GM21381 (cell line): ENCODE data around the gene EPHB3.
"Not testable (repeated sequence)": the region's sequence is repeated elsewhere in the genome, so short reads cannot be mapped to it uniquely, and the experiment has no call there.

Source experiments
- ATAC-seq: cut with Tn5 transposase; IDR thresholded peaks from one replicate; pipeline ENCODE4 v1.9.1; 2021; ENCODE audit warnings: mild to moderate bottlenecking, moderate library complexity; ENCODE audit not compliant: unreplicated experiment

EPHB3 gene

GRCh38 chr3:184597829-184598573 is 36.4 kb downstream of the EPHB3 start:
- no peak for ATAC-seq

DNA sequence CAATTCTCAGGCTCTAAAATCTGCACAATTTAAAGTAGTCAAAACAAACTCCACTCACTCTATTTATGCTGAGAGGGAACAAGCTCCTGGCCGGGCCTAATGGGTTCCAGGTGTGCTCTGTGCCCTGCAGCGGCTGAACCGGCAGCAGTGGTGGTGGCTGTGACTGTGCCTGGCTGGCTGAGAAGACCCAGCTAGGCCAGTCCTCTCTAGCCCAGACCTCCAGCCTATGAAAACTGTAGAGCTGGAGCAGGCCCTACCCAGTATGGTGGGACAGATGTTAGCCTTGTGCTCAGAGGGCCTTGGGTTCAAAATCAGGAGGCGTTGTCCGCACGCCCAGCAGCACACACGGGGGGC is 37.0 kb downstream of the EPHB3 start:
- ATAC-seq, result no peak

GRCh38 chr3:184599143-184599542 is 37.6 kb downstream of the EPHB3 start:
- no peak for ATAC-seq

- ATAC-seq, result no peak
These were observed 39.2 kb downstream of the EPHB3 start for GRCh38 chr3:184600685-184601377.

DNA sequence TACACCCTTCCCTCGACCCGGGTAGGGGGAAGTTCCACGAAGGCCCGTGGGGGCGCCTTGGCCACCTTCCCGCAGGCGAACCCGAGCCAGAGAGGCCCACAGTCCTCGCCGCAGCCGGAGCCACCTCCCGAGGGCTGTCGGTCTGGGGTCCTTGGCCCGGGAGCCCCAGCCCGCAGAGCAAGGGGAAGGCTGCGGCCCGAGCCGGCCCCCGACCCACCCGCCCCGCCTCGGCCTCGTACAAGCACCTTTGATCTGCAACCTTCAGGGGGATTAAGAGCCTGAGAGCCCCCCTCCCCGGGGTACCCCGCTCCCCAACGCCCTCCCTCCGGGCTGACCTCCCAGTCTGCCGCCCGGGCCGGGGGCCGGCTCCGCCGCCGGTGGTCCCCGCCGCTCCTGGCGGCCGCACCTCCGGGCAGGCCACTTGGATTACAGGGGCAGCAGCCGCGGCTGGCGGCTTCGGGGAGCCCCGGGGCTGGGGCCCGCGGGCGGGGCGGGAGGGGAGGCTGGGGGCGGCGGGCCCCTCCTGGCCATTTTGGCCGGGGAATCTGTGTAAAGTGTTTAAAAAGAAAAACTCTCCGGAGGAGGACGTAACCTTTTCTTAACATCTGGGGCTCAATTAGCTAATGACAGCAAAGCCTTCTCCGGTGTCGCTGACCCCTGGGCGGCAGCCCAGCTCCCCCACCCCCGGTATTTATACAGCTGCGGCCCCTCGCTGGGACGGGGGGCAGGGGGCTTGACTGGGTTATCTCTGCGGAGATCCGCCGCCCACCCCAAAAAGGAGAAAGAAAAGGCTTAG is 40.2 kb downstream of the EPHB3 start:
- no peak for ATAC-seq

GRCh38 chr3:184602372-184603150 is 41.0 kb downstream of the EPHB3 start:
- ATAC-seq, result no peak

- no peak for ATAC-seq
These were observed 41.8 kb downstream of the EPHB3 start for GRCh38 chr3:184603151-184604030.

DNA sequence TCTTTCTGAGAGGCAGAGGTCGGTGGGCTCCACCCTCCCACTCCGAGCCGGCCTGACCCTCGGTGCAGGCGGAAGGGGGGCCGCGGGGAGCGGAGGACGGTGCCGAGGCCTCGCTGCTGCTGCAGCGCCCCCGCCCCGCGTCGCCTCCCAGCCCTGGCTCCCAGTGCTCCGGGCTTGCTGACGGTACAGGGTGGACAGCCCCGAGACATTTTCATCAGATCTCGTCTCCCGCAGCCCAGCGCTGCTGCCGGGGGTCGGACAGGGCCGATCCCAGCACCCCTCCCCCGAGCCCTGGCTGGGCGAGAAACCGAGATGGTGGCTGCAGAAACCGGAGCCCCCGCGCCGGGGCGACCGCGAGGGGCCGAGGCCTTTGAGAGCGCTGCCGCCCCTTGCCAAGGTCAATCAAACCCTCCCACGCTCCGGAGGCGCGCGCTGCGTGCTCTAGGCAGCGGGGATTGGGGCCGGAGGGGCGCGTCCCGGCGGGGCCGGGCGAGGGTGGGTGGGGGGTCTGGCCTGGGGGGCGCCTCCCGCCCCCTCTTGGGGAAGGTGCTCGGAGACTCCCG is 42.5 kb downstream of the EPHB3 start:
- no peak for ATAC-seq

DNA sequence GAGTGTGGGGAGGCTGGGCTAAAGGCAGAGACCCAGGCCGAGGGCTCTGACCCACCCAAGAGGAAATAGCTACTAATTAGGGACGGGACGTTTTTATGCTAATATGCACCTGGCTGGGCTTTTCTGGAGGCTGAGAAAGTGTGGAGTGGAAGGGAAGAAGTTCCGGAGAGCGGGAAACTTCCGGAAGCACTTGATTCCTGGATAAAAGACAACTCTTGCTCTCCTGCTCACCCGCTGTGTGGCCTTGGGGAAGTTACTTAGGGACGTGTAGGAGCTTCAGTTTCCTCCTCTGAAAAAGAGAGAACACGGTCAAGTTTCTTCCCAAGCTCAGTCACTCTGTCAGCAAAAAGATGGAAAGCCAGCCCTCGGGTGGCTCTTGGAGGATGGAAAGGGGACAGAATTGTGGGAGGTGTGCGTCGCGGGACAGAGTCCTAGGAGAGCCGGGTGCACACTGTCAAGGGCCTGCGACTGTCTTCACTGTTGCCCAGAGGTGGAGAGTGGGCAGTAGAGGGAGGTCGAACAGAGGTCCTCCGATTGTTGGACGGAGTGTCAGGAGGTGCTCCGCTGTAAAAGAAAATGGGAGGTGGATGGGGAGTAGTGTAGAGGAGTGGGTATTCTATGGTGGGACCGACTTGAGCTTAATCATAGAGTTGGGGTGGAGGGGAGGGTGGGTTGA is 43.2 kb downstream of the EPHB3 start:
- no peak for ATAC-seq

- no peak for ATAC-seq
These were observed 46.6 kb downstream of the EPHB3 start for GRCh38 chr3:184608209-184608608.

GRCh38 chr3:184609476-184610244 is 48.1 kb downstream of the EPHB3 start:
- ATAC-seq, result no peak

- no peak for ATAC-seq
These were observed 48.8 kb downstream of the EPHB3 start for GRCh38 chr3:184610245-184610871.

DNA sequence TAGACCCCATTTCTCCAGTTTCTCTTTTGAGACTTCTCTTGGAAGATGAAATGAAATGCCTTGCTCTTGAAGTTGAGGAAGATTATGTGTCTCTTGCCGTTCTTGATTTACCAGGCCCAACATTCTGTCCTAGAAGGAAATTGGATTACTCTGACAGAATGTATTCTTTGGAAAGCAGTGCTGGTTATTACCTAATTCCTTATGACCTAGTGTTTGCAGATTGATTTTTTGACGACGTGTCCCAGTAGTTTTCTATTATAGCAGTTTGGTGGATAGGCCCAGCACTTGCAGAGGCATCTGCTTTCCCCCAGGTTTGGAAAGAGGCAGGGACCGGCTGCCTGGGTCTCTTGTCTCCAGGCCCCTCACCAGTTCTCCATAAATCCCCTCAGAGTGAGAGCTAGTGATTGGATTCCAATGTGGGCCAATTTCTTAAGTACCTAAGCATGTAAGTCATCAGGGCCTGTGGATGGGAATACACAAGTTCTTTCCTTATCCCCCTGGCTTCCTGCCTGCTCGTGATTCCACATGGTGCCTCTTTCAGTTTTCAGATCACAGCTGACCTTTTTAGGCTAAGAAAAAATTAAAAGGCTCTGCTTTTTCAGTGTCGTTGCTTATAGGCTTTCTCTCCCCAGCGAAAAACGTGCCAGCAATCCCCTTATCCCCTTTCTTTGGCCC is 50.2 kb downstream of the EPHB3 start:
- no peak for ATAC-seq

DNA sequence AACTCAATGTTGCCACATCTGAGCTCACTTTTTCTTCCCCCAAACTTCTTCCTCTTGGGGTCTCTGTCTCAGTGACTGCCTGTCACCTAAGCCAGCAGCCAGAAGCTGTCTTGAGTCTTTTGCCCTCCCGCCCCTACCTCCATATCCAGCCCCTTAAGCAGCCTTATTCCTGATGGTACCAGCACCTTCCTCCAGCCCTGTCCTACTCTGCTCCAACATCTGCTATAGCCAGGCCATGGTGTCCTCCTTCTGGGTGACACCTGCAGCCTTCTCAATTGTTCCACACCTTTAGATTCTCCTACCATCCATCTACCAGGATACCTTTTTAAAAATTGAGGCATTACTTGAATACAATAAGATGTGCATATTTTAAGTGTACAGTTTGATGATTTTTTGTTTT is 53.8 kb downstream of the EPHB3 start:
- no peak for ATAC-seq

GRCh38 chr3:184616436-184616835 is 54.9 kb downstream of the EPHB3 start:
- no peak for ATAC-seq

DNA sequence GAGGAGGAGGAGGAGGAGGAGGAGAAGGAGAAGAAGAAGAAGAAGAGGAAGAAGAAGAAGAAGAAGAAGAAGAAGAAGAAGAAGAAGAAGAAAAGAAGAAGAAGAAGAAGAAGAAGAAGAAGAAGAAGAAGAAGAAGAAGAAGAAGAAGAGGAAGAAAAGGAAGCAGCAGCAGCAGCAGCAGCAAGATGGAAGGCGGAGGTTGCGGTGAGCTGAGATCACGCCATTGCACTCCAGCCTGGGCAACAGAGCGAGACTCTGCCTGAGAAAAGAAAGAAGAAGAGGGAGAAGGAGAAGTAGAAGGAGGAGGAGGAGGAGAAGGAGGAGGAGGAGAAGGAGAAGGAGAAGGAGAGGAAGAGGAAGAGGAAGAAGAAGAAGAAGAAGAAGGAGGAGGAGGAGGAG is 55.7 kb downstream of the EPHB3 start:
- not testable (repeated sequence) for ATAC-seq

DNA sequence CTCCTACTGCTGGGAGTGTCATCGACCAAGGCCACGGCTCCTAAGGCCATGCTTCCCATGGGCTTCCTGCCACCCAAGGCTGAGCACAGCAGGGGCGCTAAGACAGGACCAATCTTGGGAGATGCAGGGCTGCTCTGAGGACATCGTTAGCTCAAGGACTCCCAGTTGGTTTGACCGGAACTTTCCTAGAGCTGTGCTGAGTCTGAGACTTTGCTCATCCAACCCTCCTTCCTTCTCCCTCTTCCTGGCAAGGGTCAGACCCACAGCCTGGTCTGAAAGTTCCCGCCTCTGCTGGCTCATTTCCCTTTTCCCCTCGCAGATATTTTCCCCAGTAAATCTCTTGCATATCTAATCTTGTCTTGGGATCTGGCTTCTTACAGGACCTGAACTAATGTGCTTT is 57.2 kb downstream of the EPHB3 start:
- no peak for ATAC-seq
